ENCODE data around the gene UQCRH.

The UQCRH gene

DNA sequence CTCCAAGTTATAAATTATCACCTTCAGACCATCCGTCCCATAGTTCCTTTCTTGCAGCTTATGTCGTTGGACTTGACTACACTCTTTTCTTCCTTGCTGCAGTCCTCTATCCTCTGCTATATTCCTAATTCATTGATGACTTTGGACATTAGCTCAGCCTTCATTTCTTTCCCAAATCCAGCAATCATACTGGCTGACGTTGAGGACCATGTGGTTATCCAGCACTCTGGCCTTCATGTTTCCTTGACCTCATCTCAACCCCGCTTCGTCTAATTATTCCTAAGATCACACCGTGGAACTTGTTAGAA, 28.5 kb upstream of the UQCRH start:
- no peak for TF ChIP-seq CTCF (IDR thresholded peaks at IDR 0.05; ENCODE audit: low read depth, low read length)
- DNase-seq (ENCODE audit: extremely low read depth, low read depth), result no peak

DNA sequence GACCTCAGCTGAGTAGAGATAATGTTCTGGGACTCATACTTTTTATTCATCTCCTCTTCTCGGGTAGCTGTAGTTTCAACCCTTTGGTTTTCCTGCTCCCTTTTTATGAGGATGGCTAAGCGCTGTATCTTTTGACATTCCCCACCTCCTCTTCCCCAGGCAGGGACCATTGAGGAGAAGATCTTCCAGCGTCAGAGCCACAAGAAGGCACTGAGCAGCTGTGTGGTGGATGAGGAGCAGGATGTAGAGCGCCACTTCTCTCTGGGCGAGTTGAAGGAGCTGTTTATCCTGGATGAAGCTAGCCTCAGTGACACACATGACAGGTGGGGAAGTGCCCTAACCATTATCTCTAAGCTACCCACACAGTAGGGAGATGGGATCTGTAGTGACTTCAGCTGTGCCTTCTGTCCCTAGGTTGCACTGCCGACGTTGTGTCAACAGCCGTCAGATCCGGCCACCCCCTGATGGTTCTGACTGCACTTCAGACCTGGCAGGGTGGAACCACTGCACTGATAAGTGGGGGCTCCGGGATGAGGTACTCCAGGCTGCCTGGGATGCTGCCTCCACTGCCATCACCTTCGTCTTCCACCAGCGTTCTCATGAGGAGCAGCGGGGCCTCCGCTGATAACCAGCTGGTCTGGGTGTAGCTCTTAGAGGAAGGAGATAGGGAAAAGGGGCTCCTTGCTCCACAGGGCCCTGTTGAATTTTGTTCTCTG, 25.7 kb upstream of the UQCRH start:
- TF ChIP-seq CTCF (IDR thresholded peaks at IDR 0.05; ENCODE audit: low read depth, low read length), result no peak
- no peak for DNase-seq (ENCODE audit: extremely low read depth, low read depth)

- no peak for DNase-seq (ENCODE audit: extremely low read depth, low read depth)
- no peak for TF ChIP-seq CTCF (IDR thresholded peaks at IDR 0.05; ENCODE audit: low read depth, low read length)
These were observed 24.7 kb upstream of the UQCRH start for GRCh38 chr1:46278807-46279206.

- no peak for DNase-seq (ENCODE audit: extremely low read depth, low read depth)
- TF ChIP-seq CTCF (IDR thresholded peaks at IDR 0.05; ENCODE audit: low read depth, low read length), result no peak
These were observed 23.4 kb upstream of the UQCRH start for GRCh38 chr1:46280092-46280491.

- no peak for DNase-seq (ENCODE audit: extremely low read depth, low read depth)
- no peak for TF ChIP-seq CTCF (IDR thresholded peaks at IDR 0.05; ENCODE audit: low read depth, low read length)
These were observed 22.5 kb upstream of the UQCRH start for GRCh38 chr1:46281021-46281420.

- no peak for TF ChIP-seq CTCF (IDR thresholded peaks at IDR 0.05; ENCODE audit: low read depth, low read length)
- DNase-seq (ENCODE audit: extremely low read depth, low read depth), result no peak
These were observed 19.4 kb upstream of the UQCRH start for GRCh38 chr1:46284058-46284457.

GRCh38 chr1:46284597-46285564, 18.6 kb upstream of the UQCRH start:
- DNase-seq (ENCODE audit: extremely low read depth, low read depth), result no peak
- TF ChIP-seq CTCF (IDR thresholded peaks at IDR 0.05; ENCODE audit: low read depth, low read length), result no peak
